Fibroblast of peridontal ligament (primary cell): ENCODE data around the gene ZNF3.
"Not testable (repeated sequence)": the region's sequence is repeated elsewhere in the genome, so short reads cannot be mapped to it uniquely, and the experiment has no call there.

Experiments
- DNase-seq: peaks from one replicate; pipeline ENCODE4 v3.0.0-alpha.2; 2010; ENCODE audit errors: extremely low read depth

The ZNF3 gene

DNA sequence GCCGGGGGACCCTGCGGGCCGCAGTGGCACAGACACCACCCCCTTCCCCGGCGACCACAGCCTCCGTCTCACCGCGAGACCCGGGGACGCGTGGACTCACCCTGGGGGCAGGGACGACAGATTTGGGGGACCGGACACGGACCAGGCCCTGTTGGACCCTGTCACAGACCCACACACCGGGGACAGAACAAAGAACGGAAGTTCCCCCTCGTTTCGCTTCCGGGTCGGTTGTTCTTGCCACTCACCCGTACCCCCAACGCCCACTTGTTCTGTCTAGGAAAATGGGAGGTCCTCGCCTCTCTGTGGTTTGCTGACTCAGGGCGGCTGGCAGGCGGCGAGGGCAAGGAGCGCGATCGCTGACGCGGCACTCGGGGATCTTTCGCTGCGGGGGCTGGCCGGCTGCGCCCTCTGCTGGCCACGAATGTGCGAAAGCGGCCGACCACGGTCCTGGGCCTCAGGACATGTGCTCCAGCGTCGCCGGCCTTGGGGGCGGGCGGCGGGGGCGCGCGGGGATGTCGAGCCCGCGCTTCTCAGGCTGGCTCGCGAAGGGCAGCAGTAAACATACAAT, at the start of gene ZNF3:
Gene ZNF3 (minus strand): TSS at position 189 of the 568 bp plus-strand sequence. CDS start 4,366 bp downstream, outside the sequence.
- DNase-seq = peak; percentile 99

DNA sequence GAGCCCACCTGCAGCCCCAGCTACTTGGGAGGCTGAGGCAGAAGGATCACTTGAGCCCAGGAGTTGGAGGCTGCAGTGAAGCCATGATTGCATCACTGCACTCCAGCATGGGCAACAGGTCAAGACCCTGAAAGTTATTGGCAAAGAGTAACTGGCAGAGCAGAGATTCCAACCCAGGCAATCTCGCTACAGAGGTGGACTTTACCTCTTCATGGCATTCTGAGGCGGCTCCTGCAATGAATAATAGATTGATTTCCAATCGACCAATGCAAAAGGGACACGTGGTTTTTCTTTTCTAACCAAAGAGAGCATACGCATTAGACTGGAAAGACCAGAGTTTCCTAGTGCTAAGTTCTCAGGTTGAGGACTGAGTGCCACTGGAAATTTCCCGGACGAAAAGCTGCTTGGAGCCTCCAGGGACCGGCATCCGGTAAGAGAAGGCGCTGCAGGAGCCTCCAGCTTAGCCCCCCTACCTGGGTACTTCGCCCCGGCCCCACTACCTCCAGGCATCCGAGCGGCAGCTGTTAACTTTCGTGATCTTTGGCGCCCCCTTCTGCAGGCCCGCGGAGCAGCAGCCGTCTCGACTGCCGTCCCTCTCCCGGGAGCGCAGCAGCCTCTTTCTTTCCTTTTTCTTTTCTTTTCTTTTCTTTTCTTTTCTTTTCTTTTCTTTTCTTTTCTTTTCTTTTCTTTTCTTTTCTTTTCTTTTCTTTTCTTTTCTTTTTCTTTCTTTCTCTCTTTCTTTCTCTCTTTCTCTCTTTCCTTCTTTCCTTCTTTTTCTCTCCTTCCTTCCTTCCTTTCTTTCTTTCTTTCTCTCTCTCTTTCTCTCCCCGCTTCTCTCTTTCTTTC, 49.3 kb upstream of the ZNF3 start:
- peak; percentile 41 for DNase-seq

DNA sequence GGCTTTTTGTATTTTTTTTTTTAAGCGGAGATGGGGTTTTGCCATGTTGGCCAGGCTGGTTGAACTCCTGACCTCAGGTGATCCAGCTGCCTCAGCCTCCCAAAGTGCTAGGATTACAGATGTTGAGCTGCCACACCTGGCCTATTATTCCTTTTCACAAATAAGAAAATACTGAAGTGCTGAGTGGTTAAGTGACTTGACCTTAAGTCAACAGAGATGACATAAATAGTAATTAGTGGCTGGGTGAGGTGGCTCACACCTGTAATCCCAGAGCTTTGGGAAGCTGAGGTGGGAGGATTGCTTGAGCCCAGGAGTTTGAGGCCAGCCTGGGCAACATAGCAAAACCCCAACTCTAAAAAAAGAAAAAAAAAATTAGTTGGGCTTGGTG, 48.7 kb upstream of the ZNF3 start:
- not testable (repeated sequence) for DNase-seq

DNA sequence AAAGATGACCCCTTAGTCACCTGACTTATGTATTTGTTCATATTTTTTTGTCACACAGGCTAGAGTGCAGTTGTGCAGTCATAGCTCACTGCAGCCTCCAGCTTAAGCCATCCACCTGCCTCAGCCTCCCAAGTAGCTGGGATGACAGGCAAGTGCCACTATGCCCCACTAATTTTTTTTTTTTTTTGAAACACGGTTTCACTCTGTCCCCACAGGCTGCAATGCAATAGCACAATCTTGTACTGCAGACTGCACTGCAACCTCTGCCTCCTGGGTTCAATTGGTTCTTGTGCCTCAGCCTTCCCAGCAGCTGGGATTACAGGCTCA, 47.1 kb upstream of the ZNF3 start:
- no peak for DNase-seq

DNA sequence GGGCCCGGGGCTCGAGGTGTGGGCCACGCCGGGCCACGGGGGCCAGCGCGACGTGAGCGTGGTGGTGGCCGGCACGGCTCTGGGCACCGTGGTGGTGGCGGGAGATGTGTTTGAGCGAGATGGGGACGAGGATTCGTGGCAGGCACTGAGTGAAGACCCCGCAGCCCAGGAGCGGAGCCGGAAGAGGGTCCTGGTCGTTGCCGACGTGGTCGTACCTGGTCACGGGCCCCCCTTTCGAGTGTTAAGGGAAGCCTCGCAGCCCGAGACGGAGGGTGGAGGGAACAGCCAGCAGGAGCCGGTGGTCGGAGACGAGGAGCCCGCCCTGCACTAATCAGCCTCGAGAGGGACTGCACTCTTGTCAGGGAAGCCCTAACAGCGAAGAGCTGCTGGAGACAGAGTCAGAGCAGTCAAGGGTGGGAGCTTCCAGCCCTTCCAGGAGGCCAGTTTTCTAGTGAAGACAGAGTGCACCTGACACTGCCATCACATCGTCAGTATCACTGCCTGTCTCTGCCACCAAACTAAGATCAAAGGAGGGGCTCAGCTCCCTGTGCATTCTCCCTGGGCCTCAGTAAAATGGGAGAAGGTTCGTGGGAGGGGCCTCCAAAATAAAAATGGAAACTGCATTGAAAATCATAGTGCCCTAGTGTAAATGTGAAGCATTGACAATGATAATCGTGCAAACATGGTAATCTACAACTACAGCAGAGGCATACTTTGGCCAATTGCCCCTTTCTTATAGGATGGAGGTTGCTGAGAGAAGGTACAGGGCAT, 46.5 kb upstream of the ZNF3 start:
- no peak for DNase-seq

DNA sequence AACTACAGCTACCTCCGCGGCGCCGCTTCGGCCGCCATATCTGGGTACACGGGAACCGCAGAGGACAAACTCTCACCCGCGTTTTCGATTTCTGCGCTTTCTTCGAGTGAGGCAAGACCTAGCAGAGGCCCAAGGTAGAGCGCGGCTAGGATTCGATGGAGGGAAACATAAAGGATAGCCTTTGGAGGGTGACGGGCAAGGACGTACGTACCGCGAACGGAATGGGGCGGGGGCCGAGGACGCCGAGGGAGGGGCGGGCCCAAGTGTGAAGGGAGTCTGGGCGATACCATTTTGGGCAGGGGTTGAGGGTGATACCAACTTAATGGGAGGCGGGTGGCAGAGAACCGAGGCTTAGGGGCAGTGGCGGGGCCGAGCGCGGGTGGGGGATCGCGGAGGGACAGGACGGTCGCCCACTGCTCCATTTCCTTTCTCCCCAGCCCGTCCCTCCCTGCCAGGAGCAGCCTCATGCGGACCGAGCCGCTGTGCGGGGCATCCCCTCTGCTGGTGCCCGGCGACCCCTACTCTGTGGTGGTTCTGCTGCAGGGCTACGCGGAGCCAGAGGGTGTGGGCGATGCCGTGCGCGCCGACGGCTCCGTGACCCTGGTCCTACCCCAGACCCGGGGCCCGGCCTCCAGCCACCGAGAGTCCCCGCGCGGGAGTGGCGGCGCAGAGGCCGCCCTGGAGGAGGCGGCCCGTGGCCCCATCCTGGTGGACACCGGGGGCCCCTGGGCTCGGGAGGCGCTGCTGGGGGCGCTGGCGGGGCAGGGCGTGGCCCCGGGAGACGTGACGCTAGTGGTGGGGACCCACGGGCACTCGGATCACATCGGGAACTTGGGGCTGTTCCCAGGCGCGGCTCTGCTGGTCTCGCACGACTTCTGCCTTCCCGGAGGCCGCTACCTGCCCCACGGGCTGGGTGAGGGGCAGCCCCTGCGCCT, 45.7 kb upstream of the ZNF3 start, which contains the start of gene MBLAC1:
Gene MBLAC1 (plus strand): TSS at position 37 of the 935 bp plus-strand sequence. CDS start 429 bp downstream, at position 466.
- peak; percentile 93 for DNase-seq

DNA sequence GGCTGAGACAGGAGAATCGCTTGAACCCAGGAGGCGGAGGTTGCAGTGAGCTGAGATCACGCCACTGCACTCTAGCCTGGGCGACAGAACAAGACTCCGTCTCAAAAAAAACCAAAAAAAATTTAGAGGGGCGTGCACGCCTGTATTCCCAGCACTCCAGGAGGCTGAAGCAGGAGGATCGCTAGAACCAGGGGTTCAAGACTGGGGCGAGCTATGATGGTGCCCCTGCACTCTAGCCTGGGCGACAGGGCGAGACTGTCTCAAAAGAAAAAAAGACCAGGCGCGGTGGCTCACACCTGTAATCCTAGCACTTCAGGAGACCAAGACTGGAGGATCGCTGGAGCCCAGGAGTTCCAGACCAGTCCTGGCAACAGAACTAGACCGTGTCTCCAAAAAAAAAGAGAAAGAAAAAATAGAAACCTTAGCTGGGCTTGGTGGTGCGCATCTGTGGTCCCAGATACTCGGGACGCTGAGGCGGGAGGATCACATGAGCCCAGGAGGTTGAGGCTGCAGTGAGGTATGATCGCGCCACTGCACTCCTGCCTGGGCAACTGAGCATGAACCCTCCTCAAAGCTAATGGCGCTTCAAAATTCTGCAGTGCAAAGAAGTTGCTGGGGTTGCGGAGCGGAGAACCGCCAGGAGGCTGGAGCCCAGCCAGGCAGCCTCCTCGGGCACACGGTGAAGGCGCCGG, 44.9 kb upstream of the ZNF3 start:
- DNase-seq = no peak

DNA sequence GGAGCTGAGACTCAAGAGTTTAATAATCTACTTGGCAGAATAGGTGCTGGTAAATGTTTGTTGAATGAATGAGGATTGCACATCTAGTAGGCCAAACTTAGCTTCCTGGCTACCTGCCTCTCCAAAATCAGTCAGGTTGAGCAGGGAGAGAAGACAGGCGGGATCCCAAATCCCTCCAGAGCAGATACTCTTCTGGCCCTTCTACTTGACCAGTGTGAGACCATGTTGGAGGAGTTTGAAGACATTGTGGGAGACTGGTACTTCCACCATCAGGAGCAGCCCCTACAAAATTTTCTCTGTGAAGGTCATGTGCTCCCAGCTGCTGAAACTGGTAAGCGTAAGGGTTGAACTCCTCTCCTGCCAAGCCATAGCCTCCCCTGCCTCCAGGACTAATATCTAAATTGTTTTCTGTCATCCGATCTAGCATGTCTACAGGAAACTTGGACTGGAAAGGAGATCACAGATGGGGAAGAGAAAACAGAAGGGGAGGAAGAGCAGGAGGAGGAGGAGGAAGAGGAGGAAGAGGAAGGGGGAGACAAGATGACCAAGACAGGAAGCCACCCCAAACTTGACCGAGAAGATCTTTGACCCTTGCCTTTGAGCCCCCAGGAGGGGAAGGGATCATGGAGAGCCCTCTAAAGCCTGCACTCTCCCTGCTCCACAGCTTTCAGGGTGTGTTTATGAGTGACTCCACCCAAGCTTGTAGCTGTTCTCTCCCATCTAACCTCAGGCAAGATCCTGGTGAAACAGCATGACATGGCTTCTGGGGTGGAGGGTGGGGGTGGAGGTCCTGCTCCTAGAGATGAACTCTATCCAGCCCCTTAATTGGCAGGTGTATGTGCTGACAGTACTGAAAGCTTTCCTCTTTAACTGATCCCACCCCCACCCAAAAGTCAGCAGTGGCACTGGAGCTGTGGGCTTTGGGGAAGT, 43.0 kb upstream of the ZNF3 start:
- DNase-seq = no peak

DNA sequence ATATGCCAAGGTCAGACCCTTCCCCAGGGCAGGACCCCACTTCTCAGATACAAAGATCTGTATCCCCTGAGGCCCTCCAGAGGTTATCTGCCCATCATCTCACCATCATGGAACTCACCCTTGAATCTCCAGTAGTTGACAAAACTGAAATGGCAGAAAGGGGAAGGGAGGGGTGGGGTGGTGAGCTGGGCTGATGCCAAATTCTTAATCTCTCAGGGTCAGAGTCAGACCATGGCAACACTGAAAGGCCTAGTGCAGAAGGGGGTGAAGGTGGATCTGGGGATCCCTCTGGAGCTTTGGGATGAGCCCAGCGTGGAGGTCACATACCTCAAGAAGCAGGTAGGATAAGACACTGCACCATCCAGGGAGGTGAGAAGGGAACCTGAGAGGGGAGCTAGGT, 41.0 kb upstream of the ZNF3 start:
- DNase-seq = no peak

DNA sequence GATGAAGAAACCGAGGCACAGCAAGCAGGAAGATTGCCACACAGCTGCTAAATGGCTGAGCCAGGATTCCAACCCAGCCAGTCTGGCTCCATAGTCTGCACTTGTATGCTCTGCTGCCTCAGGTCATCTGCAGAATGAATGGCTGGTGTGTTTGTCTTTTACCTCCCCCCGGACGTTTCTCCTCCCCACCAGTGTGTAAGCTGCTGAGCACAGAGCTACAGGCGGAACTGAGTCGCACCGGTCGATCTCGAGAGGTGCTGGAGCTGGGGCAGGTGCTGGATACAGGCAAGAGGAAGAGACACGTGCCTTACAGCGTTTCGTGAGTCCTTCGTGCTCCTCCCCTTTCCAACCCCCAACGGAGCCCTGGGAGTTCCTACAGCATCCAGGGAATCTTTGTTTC, 40.5 kb upstream of the ZNF3 start:
- DNase-seq = no peak

DNA sequence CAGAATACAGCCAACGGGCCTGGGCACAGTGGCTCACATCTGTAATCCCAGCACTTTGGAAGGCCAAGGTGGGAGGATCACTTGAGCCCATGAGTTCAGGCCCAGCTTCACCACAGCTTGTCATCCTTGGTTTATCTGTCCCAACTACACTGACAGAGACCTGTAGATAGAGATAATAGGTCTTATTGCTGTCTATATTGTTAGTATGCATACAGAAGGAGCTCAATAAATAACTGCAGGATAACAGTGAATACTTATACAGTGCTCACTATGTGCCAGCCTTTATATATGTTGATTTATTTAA, 39.2 kb upstream of the ZNF3 start:
- no peak for DNase-seq

DNA sequence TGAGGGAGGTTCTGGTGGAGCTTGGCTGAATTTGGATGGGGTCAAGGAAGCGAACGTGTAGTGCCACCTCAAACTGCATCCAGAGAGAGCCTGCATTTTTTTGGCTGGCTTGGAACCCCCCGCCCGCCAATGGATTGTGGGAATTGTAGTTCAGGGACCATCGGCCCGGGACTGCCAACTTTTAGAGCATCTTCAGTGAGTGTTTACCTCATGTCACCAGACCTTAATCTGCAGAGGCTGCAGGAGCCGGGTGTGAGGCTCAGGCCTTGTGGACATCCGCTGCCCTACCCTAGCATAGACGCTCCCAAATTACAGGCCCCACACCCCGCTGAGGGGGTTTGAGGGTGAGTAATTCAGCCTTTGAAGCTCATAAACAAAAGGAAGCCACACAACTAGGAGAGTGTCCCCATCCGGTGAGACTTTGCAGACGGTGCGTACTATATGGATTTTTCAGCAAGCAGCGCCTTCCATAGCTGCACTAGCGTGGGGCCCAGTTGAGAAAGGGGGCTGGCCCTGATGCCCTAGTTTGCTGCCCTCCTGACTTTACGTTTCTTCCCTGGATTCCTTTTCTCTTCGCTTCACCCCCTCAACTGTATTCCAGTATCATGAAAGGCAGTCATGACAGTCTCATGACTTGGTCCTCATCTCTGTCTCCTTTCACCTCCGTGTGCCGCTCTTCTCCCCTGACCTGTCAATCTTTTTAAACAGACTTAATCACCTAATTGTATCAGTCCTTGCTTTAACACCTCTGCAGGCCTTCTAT, 38.6 kb upstream of the ZNF3 start:
- DNase-seq = peak; percentile 60

DNA sequence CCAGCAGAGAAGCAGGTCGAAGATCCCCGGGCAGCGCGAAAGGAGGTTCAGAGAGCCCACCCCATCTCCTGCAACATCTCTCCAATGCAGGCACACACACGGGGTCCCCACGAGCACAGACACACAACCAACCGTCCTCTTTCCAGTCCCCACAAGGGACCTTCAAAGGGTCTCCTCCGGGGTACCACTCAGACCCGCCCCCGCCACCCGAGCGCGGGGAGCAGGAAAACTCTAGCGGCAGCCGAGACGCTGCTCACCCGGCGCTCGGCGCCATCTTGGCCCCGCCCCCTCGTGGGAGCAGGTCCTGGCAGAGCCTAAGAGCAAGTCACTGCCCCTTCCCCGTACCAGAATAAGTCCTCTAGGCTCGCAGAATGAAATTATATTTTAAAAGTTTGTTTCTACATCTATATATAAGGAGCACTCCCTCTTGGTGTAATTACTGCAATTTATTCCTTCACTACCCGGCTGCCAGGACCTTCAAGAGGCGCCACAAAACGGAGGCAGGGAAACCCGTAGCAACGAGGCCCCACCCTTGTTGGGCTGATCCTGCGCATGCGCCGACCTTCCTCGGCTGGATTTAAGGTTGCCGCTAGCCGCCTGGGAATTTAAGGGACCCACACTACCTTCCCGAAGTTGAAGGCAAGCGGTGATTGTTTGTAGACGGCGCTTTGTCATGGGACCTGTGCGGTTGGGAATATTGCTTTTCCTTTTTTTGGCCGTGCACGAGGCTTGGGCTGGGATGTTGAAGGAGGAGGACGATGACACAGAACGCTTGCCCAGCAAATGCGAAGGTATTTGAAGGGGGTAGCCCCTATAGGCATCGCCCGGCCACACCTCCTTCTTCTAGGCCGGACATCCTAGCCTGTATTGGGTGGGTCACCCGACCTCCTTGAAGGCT, 37.8 kb upstream of the ZNF3 start, which contains the start of the genes CNPY4 and TAF6:
Gene CNPY4 (plus strand): TSS at position 563 of the 898 bp plus-strand sequence. CDS start 111 bp downstream, at position 674.
Gene TAF6 (minus strand): TSS at position 287 of the 898 bp plus-strand sequence. CDS start 5,149 bp downstream, outside the sequence.
- peak; percentile 97 for DNase-seq

DNA sequence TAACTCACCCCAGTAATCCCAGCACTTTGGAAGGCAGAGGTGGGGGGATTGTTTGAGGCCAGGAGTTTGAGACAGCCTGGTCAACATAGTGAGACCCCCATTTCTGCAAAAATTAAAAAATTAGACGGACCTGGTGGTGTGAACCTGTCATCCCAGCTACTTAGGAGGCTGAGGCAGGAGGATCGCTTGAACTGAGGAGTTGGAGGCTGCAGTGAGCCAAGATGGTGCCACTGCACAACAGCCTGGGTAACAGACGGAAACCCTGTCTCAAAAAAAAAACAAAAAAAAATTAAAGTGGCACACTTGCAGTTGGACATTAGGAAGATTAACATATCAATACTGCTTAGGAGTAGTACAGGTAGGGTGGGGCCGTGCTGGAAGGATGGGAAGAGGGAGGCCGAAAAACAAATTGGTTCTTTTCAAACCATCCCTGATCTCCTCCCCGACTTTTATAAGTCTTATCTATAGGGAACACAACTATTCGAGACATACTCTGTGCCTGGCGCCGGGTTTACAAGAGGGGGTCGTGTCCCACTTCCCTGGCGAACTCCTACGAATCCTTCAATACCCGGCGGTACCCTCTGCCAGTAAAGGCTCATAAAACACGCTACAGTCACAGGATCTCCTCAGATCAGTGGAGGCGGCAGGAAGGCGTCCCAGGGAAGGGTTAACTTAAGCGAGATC, 37.0 kb upstream of the ZNF3 start:
- DNase-seq = no peak

DNA sequence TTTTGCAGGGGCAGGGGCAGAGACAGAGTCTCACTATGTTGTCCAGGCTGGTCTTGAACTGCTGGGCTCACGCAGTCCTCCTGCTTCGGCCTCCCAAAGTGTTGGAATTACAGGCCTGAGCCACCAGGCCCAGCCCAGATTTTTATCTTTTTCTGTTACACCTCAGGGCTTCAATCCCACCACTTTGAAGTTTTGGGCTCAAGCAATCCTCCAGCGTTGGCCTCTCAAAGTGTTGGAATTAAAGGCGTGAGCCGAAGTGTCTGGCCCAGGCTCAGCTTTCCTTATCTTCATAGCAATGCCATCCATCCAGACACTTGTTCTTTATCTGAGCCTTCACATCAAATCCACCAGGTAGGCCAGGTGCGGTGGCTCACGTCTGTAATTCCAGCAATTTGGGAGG, 33.5 kb upstream of the ZNF3 start:
- DNase-seq = no peak

DNA sequence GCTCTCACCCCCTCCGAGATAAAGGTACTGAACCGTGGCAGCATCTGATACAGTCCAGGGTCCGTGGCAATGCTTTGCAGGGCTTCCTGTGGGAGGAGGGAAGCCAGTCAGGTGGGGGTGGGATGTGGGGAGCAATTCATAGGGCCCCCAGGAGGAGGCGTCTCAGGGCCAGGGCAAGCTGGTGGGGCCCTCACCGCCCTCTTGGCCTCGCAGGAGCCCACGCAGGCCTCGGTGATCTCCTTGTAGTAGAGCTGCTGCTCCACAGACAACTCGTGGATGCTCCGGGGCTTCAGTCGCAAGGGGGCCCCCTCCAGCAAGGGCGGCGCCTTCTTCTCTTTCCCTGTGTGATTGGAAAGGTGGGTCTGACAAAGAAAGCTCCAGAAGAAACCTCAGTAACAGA, 30.4 kb upstream of the ZNF3 start:
- DNase-seq = no peak

DNA sequence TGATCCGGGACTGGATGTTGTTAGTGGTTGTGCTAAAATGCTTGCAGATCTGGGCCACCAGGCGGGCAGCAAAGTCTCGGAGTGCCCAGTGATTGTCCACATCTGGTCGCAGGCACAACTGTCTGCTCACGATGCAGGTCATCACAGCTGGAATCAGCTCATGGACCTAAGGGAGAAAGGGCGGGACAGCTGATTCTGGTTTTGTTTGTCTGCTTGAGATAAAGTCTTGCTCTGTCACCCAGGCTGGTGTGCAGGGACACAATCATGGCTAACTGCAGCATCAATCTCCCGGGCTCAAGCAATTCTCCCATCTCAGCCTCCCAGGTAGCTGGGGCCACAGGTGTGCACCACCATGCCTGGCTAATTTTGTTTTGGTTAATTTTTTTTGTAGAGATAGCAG, 29.6 kb upstream of the ZNF3 start:
- DNase-seq = no peak
